ENCODE results near the gene ZDHHC5. TPM values are rescaled to one million over a fixed set of nuclear protein-coding genes. Genes with fewer than 3 reads are reported as not detected.
A peak's percentile ranks its signal among the peaks of the same experiment; 100 is the strongest.

Gene ZDHHC5
- total RNA-seq, 1 donor from 2014 or later, result 64.4 TPM

GRCh38 chr11:57634311-57634710, 33.6 kb upstream of the ZDHHC5 start:
- DNase-seq, result no peak
- no peak for TF ChIP-seq CTCF (IDR thresholded peaks at IDR 0.05)
- Histone ChIP-seq H3K27me3 (ENCODE audit: low read depth) (no peaks in the 10 kb centered on the region), H3K36me3 (no peaks in the 10 kb centered on the region), H3K4me1 (peaks cover 9% of the 10 kb centered on the region), H3K4me3 (no peak overlapping the region), H3K27ac (no peak overlapping the region), H3K9me3 (no peaks in the 10 kb centered on the region)
- ATAC-seq, result no peak
- intact Hi-C loops (cut with DNase I), result no loop called here

DNA sequence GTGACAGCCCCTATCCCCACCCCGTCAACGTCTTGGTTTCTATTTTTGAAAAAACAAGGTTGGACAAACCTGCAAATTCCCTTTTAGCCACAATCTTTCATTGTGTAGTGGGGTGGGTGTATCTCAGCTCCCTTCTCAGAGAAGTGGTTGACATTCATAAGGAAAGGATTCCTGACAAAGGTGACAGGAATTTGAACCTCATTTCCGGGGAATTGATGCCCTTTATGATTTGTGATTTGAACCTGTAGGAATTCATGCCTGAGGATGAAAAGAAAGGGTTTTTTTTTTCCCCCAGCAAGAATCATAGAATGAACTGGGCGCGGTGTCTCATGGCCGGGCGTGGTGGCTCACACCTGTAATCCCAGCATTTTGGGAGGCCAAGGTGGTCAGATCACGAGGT, 32.7 kb upstream of the ZDHHC5 start:
- ATAC-seq (no peak), DNase-seq (no peak)
- no peaks in the 10 kb centered on the region for H3K36me3 ChIP-seq
- no peak overlapping the region for H3K4me3 ChIP-seq
- no peaks in the 10 kb centered on the region for H3K9me3 ChIP-seq
- TF ChIP-seq CTCF (IDR thresholded peaks at IDR 0.05), result no peak
- intact Hi-C loops (cut with DNase I), result no loop called here
- H3K27me3 ChIP-seq (ENCODE audit: low read depth), result no peaks in the 10 kb centered on the region
- no peak overlapping the region for H3K27ac ChIP-seq
- peaks cover 18% of the 10 kb centered on the region for H3K4me1 ChIP-seq

GRCh38 chr11:57637626-57638004, 30.3 kb upstream of the ZDHHC5 start:
- no peaks in the 10 kb centered on the region for H3K9me3 ChIP-seq
- intact Hi-C loops (cut with DNase I), result no loop called here
- no peak for TF ChIP-seq CTCF (IDR thresholded peaks at IDR 0.05)
- H3K4me3 ChIP-seq, result peak overlapping the region; percentile 73
- peaks cover 29% of the 10 kb centered on the region for H3K4me1 ChIP-seq
- peak overlapping the region; percentile 84 for H3K27ac ChIP-seq
- ATAC-seq (peak; percentile 33 to 40), DNase-seq (no peak)
- H3K36me3 ChIP-seq, result no peaks in the 10 kb centered on the region
- no peaks in the 10 kb centered on the region for H3K27me3 ChIP-seq (ENCODE audit: low read depth)

DNA sequence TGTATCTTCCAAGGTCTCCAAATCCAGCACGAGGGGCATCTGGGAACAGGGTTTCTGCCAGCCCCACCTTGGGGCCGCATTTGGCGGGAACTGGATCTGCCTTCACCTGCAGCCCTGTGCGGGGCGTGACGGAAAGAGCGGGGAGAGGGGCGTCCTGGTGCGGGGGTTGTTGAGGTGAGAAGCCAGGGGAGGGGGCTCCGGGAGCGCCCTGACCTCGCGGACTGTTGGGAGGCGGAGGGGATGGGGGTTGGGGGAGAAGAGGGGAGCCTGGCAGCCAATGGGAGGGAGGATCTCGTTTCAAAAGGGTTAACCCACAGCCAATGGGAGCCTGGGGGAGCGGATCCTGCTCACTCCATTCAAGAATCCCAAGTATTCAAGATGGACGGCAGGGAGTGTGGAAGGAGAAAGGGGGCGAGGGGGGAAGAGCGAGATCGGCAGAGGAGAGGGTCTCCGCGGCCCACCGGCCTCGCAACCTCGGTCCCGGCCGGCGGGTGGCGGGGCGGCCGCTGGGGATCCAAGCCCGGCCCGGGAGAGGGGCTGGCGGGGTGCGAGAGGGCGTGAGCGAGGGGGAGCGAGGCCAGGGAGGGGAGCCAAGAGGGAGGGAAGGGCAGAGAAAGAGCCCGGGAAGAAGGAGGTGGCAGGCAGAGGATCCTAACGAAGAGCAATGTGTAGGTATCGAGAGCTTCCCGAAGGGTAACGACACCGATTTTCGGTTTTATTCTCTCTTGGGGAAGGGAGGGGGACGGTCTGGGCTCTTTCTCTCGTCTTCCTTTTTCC, 29.7 kb upstream of the ZDHHC5 start:
- Histone ChIP-seq H3K27me3 (ENCODE audit: low read depth) (no peaks in the 10 kb centered on the region), H3K4me3 (peak overlapping the region; percentile 73), H3K36me3 (no peaks in the 10 kb centered on the region), H3K27ac (peak overlapping the region; percentile 84), H3K9me3 (no peaks in the 10 kb centered on the region), H3K4me1 (peaks cover 29% of the 10 kb centered on the region)
- intact Hi-C loops (cut with DNase I), result no loop called here
- TF ChIP-seq CTCF (IDR thresholded peaks at IDR 0.05), result no peak
- ATAC-seq, result peak; percentile 90 to 96
- peak; percentile 72 for DNase-seq

GRCh38 chr11:57638811-57639320, 29.0 kb upstream of the ZDHHC5 start:
- Histone ChIP-seq H3K36me3 (no peaks in the 10 kb centered on the region), H3K4me3 (peak overlapping the region; percentile 73), H3K9me3 (no peaks in the 10 kb centered on the region), H3K27me3 (ENCODE audit: low read depth) (no peaks in the 10 kb centered on the region), H3K4me1 (peaks cover 29% of the 10 kb centered on the region), H3K27ac (peak overlapping the region; percentile 84)
- DNase-seq, result no peak
- no peak for TF ChIP-seq CTCF (IDR thresholded peaks at IDR 0.05)
- intact Hi-C loops (cut with DNase I), result no loop called here
- ATAC-seq, result peak; percentile 11 to 35
